PC-9 (cell line): Measurements from ENCODE around the gene SGMS1. TPM values are rescaled to one million over a fixed set of nuclear protein-coding genes. Genes with fewer than 3 reads are reported as not detected.

Experiments used
- BruUV-seq: library from RNA; stranded (reverse); fragments of 400-500 nt; replicated peaks from 2 replicates; lab custom pipeline; 2021; lab: Mats Ljungman, UMichigan
- CTCF ChIA-PET: fragments of 300-600 bp; sonication (Branson Sonifier 250); formaldehyde crosslinking; loops from one replicate; lab custom pipeline; 2022; ENCODE audit warnings: antibody characterized with exemption; lab: Charles Lee
- POLR2A ChIA-PET: fragments of 300-600 bp; sonication (Branson Sonifier 250); formaldehyde crosslinking; loops from one replicate; lab custom pipeline; 2022; ENCODE audit warnings: antibody characterized with exemption; ENCODE audit not compliant: unreplicated experiment; lab: Charles Lee
- DNase-seq, 2 experiments: peaks; one replicate each; pipeline versions ENCODE4 v3.0.0 to v3.0.0-alpha.2; 2015 to 2022; ENCODE audit warnings: mixed read lengths in 1 of 2
- H2AFZ ChIP-seq: fragments of 200-600 bp; sonication (generic); 2 replicates; pipeline ENCODE4 v1.8.1; 2017; ENCODE audit warnings: antibody characterized with exemption
- H3F3A ChIP-seq: fragments of 200-600 bp; sonication (generic); 2 replicates; pipeline ENCODE4 v1.8.1; 2017; ENCODE audit warnings: antibody characterized with exemption, mild to moderate bottlenecking, low read depth; ENCODE audit not compliant: insufficient read depth
- H3K27ac ChIP-seq: fragments of 200-600 bp; sonication (generic); 2 replicates; pipeline ENCODE4 v1.6.1; 2016; ENCODE audit warnings: mixed run types
- H3K27me3 ChIP-seq: fragments of 200-600 bp; sonication (generic); 2 replicates; pipeline ENCODE4 v1.6.1; 2016; ENCODE audit warnings: low read depth, mixed run types; ENCODE audit not compliant: insufficient read depth
- H3K36me3 ChIP-seq: fragments of 200-600 bp; sonication (generic); 2 replicates; pipeline ENCODE4 v1.6.1; 2016; ENCODE audit warnings: low read depth, mixed run types
- H3K4me1 ChIP-seq: fragments of 200-600 bp; sonication (generic); replicated peaks from 2 replicates; pipeline ENCODE4 v1.6.1; 2016; ENCODE audit warnings: mixed run types; ENCODE audit not compliant: insufficient read depth
- H3K4me2 ChIP-seq: fragments of 200-600 bp; sonication (generic); 2 replicates; pipeline ENCODE4 v1.6.1; 2017; ENCODE audit warnings: mixed run types
- H3K4me3 ChIP-seq: fragments of 200-600 bp; sonication (generic); 2 replicates; pipeline ENCODE4 v1.6.1; 2016; ENCODE audit warnings: mixed run types
- H3K79me2 ChIP-seq: fragments of 200-600 bp; sonication (generic); 2 replicates; pipeline ENCODE4 v1.6.1; 2017; ENCODE audit warnings: low read depth, mixed run types
- H3K9me2 ChIP-seq: fragments of 200-600 bp; sonication (generic); 2 replicates; pipeline ENCODE4 v1.8.1; 2017; ENCODE audit warnings: mild to moderate bottlenecking; ENCODE audit not compliant: insufficient read depth
- H3K9me3 ChIP-seq: fragments of 200-600 bp; sonication (generic); 2 replicates; pipeline ENCODE4 v1.8.1; 2016; ENCODE audit warnings: low read depth; ENCODE audit not compliant: insufficient read depth
- H4K20me1 ChIP-seq: fragments of 200-600 bp; sonication (generic); 2 replicates; pipeline ENCODE4 v1.8.1; 2017; ENCODE audit not compliant: insufficient read depth
- EZH2 ChIP-seq: fragments of 200-600 bp; sonication (generic); IDR thresholded peaks from 2 replicates; pipeline ENCODE4 v1.8.0; 2017; ENCODE audit warnings: antibody characterized with exemption, low read depth
- intact Hi-C: fragments of 100-400 bp; cut with micrococcal nuclease; formaldehyde crosslinking; loops from one replicate; pipeline ENCODE4 v1.10.0; 2022; ENCODE audit not compliant: unreplicated experiment
- total RNA-seq: library from RNA; stranded (reverse); gene quantifications from 2 replicates; pipeline ENCODE4 v1.2.3, GENCODE V29; 2021
- TF ChIP-seq, protein P1 (sequence below): fragments of 200-600 bp; sonication (generic); conservative IDR thresholded peaks from 2 replicates; pipeline ENCODE4 v1.6.1; 2017; ENCODE audit warnings: mixed run types, antibody characterized with exemption, mild to moderate bottlenecking, moderate library complexity

Gene SGMS1
- total RNA-seq, 1 experiment from 2014 or later, result 35.0 TPM

DNA sequence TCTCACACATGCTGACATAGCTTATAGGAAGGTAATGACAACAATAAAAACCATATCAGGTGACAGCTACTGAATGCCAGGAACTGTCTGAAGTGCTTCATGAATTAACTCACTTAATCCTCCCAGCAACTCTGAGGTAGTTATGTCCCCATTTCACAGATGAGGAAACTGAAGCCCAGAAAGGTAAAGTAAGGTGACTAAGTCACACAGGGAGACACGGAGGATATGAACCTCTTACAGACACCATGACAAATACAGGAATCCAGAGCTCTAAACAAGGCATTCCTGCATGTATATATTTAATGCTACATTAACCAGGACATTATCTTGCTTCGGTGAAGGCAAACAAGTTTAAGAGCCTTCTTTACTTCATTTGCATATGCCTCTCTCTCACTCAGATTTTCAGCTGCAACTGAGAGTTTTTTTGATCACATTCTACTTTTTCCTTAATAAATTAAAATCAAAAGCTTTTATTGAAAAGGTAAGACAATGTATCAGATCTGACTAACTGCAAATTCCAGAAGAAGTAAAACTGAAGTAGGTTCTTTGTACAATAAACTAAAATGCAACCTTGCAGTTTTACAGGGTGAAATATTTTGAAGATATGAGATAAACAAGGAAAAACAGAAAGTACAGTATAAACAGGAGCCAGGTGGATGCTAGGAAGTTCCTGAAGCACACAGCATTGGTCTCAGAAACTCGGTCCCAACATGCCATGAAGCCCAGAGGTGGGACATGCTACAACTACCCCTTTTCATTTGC, 79.5 kb downstream of the SGMS1 start:
- intact Hi-C loops, result no loop called here
- Histone ChIP-seq H2AFZ (no peak overlapping the region), H3F3A (no peaks in the 10 kb centered on the region), H3K4me3 (no peak overlapping the region), H3K79me2 (peaks cover 8% of the 10 kb centered on the region), H3K4me2 (no peak overlapping the region), H3K27me3 (no peaks in the 10 kb centered on the region), H3K9me3 (no peaks in the 10 kb centered on the region; the same call in 1 of the 2 replicates), H4K20me1 (no peaks in the 10 kb centered on the region), H3K36me3 (no peaks in the 10 kb centered on the region), H3K27ac (no peak overlapping the region), H3K9me2 (0 out of 2 replicates have a peak, but pooled peaks cover 4% of the 10 kb centered on the region), H3K4me1 (no peaks in the 10 kb centered on the region)
- no peak for DNase-seq
- TF ChIP-seq EZH2, result no peak
- TF ChIP-seq, protein P1, sequence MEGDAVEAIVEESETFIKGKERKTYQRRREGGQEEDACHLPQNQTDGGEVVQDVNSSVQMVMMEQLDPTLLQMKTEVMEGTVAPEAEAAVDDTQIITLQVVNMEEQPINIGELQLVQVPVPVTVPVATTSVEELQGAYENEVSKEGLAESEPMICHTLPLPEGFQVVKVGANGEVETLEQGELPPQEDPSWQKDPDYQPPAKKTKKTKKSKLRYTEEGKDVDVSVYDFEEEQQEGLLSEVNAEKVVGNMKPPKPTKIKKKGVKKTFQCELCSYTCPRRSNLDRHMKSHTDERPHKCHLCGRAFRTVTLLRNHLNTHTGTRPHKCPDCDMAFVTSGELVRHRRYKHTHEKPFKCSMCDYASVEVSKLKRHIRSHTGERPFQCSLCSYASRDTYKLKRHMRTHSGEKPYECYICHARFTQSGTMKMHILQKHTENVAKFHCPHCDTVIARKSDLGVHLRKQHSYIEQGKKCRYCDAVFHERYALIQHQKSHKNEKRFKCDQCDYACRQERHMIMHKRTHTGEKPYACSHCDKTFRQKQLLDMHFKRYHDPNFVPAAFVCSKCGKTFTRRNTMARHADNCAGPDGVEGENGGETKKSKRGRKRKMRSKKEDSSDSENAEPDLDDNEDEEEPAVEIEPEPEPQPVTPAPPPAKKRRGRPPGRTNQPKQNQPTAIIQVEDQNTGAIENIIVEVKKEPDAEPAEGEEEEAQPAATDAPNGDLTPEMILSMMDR, result no peak
- CTCF ChIA-PET, result interaction anchor here (0.6 kb wide), 1 partner anchor 102 kb away, joined by 8 read pairs; no protein-coding TSS in a partner anchor
- POLR2A ChIA-PET, result no interaction called here
- BruUV-seq, result no TSS peak

DNA sequence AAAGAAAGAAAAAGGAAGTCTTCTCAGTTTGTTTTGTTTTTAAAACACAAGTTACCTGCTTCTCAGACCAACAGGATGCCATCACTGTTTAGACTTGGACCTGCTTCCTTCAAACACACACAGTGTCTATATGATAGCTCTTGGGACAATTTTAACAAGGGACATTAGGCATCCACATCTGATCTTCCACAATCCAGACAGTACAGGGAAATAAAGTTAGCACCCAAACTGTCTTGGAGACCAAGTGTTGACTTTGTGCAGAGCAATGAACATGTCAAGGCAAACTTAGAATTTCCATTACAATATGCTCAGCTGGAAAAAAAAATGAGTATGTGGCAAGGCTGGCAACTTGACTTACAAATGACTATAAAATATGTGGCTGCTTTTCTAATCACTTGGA, 80.9 kb downstream of the SGMS1 start:
- Histone ChIP-seq H3K27ac (no peak overlapping the region), H3K79me2 (peaks cover 2% of the 10 kb centered on the region), H2AFZ (no peak overlapping the region), H3K4me3 (no peak overlapping the region), H4K20me1 (no peaks in the 10 kb centered on the region), H3K9me3 (no peaks in the 10 kb centered on the region; the same call in 1 of the 2 replicates), H3K9me2 (0 out of 2 replicates have a peak, but pooled peaks cover 4% of the 10 kb centered on the region), H3K36me3 (no peaks in the 10 kb centered on the region), H3K27me3 (no peaks in the 10 kb centered on the region), H3F3A (no peaks in the 10 kb centered on the region), H3K4me2 (no peak overlapping the region), H3K4me1 (no peaks in the 10 kb centered on the region)
- BruUV-seq, result no TSS peak
- no peak for TF ChIP-seq EZH2
- TF ChIP-seq, protein P1, result no peak
- DNase-seq, result no peak
- ChIA-PET CTCF (no interaction called here), POLR2A (no interaction called here)
- intact Hi-C loops, result no loop called here

DNA sequence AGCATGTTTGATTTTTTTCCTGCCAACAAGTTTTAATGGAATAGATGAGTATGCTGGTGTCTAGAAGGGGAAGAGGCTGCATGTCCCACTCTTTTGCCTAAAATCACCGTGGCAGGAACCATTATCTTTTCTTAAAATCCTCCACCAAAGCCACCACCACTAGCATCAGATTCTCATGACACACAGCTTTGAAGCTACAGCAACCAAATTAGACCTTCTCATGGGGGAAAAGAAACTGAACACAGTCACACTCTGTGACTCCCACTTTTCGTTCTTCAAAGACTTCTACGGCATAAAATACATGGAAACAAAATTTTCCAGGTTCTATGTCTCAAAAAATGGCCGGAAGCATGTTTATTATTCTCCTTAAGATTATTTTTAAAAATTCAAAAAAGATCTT, 81.8 kb downstream of the SGMS1 start:
- Histone ChIP-seq H3K79me2 (no peaks in the 10 kb centered on the region; the same call in 1 of the 2 replicates), H3K27me3 (no peaks in the 10 kb centered on the region), H3K4me3 (no peak overlapping the region), H3K4me2 (no peak overlapping the region), H3F3A (no peaks in the 10 kb centered on the region), H2AFZ (no peak overlapping the region), H4K20me1 (no peaks in the 10 kb centered on the region), H3K9me2 (0 out of 2 replicates have a peak, but pooled peaks cover 4% of the 10 kb centered on the region), H3K4me1 (no peaks in the 10 kb centered on the region), H3K36me3 (no peaks in the 10 kb centered on the region), H3K9me3 (no peaks in the 10 kb centered on the region), H3K27ac (no peak overlapping the region)
- intact Hi-C loops, result no loop called here
- DNase-seq, result no peak
- ChIA-PET POLR2A (no interaction called here), CTCF (no interaction called here)
- BruUV-seq, result no TSS peak
- no peak for TF ChIP-seq EZH2
- TF ChIP-seq, protein P1, result no peak
